Fibroblast of villous mesenchyme (primary cell): ENCODE results near the gene DPYSL4. TPM values are rescaled to one million over a fixed set of nuclear protein-coding genes. Genes with fewer than 3 reads are reported as not detected.

Experiments used
- DNase-seq: peaks from one replicate; pipeline ENCODE4 v3.0.0-alpha.2; 2010; ENCODE audit warnings: low read depth
- H3K4me3 ChIP-seq: 2 replicates; pipeline ENCODE4 v1.5.1; 2011; ENCODE audit warnings: low read depth, mild to moderate bottlenecking, low read length
- total RNA-seq: library from RNA; depleted of rRNA; stranded (reverse); fragments of >200 nt; gene quantifications from 2 replicates; pipeline ENCODE4 v1.2.3, GENCODE V29; 2012
- TF ChIP-seq, protein P1 (sequence below): IDR thresholded peaks from 2 replicates; pipeline ENCODE4 v1.5.1; 2012; ENCODE audit warnings: low read depth, mild to moderate bottlenecking, low read length; ENCODE audit not compliant: insufficient read depth

DPYSL4 gene
- total RNA-seq, 1 donor = 0.86 TPM

- no peak for DNase-seq
- TF ChIP-seq, protein P1, sequence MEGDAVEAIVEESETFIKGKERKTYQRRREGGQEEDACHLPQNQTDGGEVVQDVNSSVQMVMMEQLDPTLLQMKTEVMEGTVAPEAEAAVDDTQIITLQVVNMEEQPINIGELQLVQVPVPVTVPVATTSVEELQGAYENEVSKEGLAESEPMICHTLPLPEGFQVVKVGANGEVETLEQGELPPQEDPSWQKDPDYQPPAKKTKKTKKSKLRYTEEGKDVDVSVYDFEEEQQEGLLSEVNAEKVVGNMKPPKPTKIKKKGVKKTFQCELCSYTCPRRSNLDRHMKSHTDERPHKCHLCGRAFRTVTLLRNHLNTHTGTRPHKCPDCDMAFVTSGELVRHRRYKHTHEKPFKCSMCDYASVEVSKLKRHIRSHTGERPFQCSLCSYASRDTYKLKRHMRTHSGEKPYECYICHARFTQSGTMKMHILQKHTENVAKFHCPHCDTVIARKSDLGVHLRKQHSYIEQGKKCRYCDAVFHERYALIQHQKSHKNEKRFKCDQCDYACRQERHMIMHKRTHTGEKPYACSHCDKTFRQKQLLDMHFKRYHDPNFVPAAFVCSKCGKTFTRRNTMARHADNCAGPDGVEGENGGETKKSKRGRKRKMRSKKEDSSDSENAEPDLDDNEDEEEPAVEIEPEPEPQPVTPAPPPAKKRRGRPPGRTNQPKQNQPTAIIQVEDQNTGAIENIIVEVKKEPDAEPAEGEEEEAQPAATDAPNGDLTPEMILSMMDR = no peak
- H3K4me3 ChIP-seq = no peak overlapping the region
Measured at GRCh38 chr10:132150777-132151176, 36.0 kb upstream of the DPYSL4 start.

- no peak overlapping the region for H3K4me3 ChIP-seq
- DNase-seq = no peak
- TF ChIP-seq, protein P1 = no peak
Measured at GRCh38 chr10:132151286-132151950, 35.3 kb upstream of the DPYSL4 start.

GRCh38 chr10:132151951-132152505 lies 34.7 kb upstream of the DPYSL4 start:
- no peak overlapping the region for H3K4me3 ChIP-seq
- no peak for DNase-seq
- TF ChIP-seq, protein P1 = no peak

GRCh38 chr10:132152896-132153580 lies 33.7 kb upstream of the DPYSL4 start:
- TF ChIP-seq, protein P1 = no peak
- DNase-seq = no peak
- H3K4me3 ChIP-seq = no peak overlapping the region

GRCh38 chr10:132153616-132154217 lies 33.0 kb upstream of the DPYSL4 start:
- no peak for DNase-seq
- TF ChIP-seq, protein P1 = no peak
- no peak overlapping the region for H3K4me3 ChIP-seq

DNA sequence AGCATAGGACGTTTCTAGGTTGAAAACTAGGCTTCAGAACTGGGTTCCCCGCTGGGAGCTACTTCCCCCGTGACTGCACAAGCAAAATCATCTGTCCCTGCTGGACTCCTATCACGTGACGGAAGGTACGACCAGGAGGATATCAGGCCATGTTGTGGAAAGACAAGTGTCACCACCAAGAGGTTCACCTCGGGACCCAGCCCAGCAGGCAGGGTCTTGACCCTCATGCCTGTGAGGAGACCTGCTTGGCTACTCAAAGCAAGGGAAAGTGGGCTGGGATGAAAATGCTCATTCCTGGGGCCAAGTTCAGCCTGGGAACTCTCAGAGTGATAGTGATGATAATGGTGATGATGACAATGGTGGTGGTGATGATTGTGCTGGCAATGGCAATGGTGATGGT lies 32.3 kb upstream of the DPYSL4 start:
- no peak for DNase-seq
- TF ChIP-seq, protein P1 = no peak
- no peak overlapping the region for H3K4me3 ChIP-seq
